ENCODE data around the gene RGR.

Gene RGR

DNA sequence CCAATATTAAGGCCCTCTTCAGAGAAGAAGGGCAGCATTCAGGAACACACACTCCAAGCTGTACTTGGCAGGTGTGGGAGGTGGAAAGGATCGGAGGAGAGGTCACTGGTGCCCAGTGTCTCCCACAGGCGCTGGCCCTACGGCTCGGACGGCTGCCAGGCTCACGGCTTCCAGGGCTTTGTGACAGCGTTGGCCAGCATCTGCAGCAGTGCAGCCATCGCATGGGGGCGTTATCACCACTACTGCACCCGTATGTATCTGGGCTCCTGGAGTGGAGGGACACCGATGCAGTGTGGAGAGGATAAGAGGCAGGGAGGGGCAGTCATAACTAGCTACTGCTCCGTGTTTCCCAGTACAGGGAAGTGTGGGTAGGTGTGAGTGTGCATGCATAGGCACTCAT lies 3.9 kb downstream of the RGR start:
- no peak for TF ChIP-seq JUND (IDR thresholded peaks at IDR 0.05; ENCODE audit: low read depth)
- DNase-seq (ENCODE audit: low read depth in 1 of 2, low spot score in 1 of 2) = no peak
- in situ Hi-C loops (cut with HindIII; ENCODE audit: low pct_unique_long_range_greater_than_20kb, low sequenced_read_pairs) = no loop called here

DNA sequence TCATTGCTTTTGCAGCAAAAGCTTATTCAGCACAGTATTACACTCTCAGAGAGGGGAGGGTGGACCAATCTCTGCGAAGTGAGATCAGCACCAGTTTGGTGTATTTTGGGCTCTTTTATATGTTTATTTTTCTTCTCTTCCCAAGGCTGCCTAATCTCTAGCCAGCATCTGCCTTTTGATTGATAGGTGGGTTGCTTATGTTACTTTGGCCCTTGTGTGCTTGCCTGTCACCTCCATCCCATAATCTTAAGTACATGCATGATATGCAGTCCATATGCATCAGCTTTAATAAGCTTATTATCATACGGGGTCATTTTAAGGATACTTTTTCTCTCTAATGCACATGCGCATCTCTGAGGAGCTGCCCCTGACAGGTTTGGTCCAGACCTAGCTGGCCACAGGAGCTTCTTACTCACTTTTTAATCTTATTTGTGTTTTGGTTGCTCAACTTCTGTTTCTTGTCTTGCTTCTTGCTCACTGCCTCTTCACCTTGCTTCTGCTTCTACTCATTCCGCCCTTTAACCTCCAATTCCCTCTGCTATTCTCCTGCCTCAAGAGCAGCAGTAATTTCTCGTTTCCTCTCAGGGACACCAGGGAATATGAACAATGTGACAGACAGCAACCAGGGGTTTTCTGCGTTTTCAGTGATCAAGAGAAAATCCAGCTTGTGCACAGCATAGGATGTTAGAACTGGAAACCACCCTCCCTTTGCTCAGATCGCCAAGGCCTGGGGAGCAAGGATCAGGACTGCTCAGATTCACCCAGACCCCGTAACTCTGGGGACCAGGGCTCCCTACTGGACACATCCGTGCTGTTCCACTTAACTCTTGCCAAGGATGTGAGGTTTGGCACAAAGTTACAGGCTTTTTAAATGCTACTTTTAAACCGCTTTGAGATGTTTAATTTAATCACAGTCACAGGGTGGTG lies 10.0 kb downstream of the RGR start:
- no peak for TF ChIP-seq JUND (IDR thresholded peaks at IDR 0.05; ENCODE audit: low read depth)
- no peak for DNase-seq (ENCODE audit: low read depth in 1 of 2, low spot score in 1 of 2)
- in situ Hi-C loops (cut with HindIII; ENCODE audit: low pct_unique_long_range_greater_than_20kb, low sequenced_read_pairs) = no loop called here

DNA sequence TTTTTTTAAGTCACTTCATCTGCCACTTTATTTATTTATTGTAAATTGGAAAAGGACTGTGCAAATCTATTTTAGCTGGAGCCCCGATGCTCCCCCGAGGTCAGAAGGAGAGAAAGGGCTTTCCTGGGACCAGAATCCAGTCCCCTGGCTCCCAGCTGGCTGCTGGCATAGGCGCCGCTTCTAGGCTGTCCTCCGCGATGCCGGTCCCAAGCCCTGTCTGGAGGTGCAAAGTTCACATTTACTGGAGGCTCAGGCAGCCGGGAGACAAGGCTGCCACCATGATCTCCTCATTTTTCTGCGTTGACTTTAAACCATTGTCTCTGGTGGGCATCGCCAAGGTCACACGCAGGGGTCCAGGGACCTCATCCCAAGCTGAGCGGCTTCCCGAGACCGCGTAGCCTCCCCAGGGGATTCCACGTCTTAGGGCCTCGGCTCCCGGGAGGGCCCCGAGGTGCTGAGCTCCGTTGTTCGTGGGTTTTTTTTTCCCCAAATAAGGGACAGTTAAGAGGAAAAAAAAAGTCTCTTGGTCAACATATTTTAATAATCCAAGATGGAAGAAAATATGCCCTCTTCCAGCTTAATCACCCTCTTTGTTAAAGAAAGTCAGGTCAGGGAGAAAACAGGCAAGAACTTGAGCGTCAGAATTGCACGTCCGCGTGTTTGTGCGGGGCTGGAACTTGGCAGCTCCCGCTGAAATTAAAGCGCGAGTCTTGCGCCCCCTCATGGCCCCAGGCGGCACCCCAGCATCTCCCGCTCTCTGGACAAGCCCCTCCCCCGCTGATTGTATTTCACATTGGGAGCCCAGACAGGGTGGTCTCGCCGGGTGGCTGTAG lies 11.9 kb downstream of the RGR start:
- DNase-seq (ENCODE audit: low read depth in 1 of 2, low spot score in 1 of 2) = peak in 1 of 2 experiments; percentile 20
- in situ Hi-C loops (cut with HindIII; ENCODE audit: low pct_unique_long_range_greater_than_20kb, low sequenced_read_pairs) = no loop called here
- no peak for TF ChIP-seq JUND (IDR thresholded peaks at IDR 0.05; ENCODE audit: low read depth)

DNA sequence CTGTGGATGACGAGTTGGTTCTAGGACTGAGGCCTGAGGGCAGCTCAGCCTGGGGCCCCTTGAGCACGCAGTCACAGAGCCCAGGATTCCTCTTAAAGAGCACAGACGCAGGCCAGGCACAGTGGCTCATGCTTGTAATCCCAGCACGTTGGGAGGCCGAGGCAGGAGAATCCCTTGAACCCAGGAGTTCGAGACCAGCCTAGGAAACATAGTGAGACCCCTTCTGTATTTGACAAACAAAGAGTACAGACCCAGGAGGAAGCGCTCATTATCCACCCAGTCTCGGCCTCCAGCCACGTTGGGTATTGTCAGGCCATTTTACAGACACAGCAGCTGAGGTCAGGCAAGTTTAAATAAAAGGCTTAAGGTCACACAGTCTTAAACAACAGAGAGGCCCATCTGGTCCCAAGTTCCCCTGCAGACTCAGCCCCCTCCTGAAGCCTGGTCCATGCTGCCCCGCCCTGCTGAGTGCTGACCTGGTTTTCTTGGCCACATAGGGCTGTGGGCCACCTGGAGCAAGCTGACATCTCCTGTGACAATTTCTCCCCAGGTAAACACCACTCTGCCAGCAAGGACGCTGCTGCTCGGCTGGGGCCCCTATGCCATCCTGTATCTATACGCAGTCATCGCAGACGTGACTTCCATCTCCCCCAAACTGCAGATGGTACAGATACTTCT lies 12.6 kb downstream of the RGR start:
- TF ChIP-seq JUND (IDR thresholded peaks at IDR 0.05; ENCODE audit: low read depth) = no peak
- in situ Hi-C loops (cut with HindIII; ENCODE audit: low pct_unique_long_range_greater_than_20kb, low sequenced_read_pairs) = no loop called here
- DNase-seq (ENCODE audit: low read depth in 1 of 2, low spot score in 1 of 2) = no peak

DNA sequence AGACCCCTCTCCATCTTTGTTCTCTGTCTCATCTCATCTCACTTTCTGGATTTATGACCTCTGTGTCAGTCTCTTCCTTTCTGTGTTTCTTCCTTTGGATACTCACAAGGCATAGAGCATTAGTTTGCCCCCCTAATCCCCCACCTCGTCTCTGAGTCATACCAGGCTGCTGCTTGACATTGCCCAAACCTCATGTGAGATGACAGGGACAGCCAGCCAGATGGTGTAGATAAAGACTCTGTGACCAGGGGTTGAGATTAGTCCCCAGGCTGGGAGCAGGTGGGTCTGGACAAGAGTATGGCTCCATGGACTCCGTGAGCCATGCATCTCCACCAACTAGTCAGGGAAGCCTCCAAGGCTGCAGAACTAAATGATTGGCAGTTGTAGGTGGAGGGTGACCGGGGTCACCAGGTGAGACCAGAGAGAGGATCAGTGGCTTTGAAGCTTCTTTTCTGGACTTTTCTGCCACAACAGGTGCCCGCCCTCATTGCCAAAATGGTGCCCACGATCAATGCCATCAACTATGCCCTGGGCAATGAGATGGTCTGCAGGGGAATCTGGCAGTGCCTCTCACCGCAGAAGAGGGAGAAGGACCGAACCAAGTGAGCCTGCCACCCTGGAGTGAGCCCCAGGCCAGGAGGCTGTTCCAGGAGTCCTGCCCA lies 13.3 kb downstream of the RGR start:
- in situ Hi-C loops (cut with HindIII; ENCODE audit: low pct_unique_long_range_greater_than_20kb, low sequenced_read_pairs) = no loop called here
- no peak for TF ChIP-seq JUND (IDR thresholded peaks at IDR 0.05; ENCODE audit: low read depth)
- no peak for DNase-seq (ENCODE audit: low read depth in 1 of 2, low spot score in 1 of 2)

DNA sequence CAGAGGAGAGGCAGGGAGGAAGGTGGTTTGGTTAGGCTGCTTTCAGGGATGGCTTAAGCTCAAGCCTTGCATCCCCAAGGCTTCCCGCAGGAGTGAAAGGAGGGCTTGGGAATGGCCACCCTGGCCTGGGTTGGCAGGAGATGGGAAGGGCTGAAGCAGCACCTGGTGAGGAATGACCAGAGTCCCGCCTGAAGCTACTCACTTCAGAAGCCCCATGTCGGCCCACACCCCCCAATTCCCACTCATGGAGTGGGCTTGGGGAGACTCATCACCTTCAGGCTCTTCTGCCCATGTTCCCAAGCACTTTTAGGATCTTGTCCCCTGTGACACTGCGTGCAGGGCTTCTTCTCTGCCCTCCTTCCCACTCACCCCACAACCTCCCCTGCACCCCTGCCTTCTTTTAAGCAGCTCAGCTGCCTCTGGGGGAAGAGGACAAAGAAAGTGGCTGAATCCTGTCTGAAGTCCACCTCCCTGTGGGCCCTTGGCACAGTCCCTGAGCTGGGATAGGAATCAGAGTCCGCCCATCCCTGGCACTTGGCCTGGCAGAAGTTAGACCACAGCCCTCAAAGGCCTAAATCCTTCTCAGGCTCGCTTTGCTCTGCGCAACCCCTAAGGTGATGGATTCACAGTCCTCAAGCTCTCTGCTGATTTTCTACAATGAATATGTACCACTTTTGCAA lies 16.5 kb downstream of the RGR start:
- in situ Hi-C loops (cut with HindIII; ENCODE audit: low pct_unique_long_range_greater_than_20kb, low sequenced_read_pairs) = no loop called here
- no peak for TF ChIP-seq JUND (IDR thresholded peaks at IDR 0.05; ENCODE audit: low read depth)
- no peak for DNase-seq (ENCODE audit: low read depth in 1 of 2, low spot score in 1 of 2)

DNA sequence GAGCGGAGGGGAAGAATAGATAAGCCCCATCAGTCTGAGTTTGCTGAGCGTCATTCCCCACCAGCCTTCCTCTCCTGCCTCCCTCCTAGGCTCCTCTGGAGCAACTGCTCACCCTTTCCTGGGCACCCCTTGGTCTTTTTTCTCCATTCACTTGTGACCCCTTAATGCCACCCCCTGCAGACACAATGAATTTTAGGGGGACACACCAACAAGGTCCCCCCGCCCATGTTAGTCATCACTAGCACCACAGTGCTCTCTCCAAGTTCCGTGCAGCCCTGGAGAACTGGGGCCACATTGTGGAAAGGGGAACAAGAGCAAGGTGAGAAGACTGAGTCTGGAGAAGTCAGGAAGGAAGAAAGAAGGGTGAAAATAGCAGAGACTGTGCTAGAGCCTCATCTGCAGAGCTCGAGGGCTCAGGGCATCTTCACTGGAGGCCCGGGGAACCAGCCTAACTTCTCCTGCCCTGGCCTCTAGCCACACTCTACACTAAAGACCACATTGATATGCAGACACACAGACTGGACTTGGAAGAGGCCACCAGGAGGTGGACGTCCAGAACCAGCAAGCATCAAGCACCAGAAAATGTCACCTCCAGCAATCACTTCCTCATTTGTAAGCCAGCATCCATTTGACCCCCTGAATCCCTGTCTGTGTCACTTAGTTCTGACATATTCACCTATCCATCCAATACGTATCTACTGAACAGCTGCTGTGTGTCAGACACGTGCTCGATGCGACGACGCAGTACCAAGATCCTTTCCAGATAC lies 17.5 kb downstream of the RGR start:
- TF ChIP-seq JUND (IDR thresholded peaks at IDR 0.05; ENCODE audit: low read depth) = no peak
- DNase-seq (ENCODE audit: low read depth in 1 of 2, low spot score in 1 of 2) = no peak
- in situ Hi-C loops (cut with HindIII; ENCODE audit: low pct_unique_long_range_greater_than_20kb, low sequenced_read_pairs) = no loop called here

DNA sequence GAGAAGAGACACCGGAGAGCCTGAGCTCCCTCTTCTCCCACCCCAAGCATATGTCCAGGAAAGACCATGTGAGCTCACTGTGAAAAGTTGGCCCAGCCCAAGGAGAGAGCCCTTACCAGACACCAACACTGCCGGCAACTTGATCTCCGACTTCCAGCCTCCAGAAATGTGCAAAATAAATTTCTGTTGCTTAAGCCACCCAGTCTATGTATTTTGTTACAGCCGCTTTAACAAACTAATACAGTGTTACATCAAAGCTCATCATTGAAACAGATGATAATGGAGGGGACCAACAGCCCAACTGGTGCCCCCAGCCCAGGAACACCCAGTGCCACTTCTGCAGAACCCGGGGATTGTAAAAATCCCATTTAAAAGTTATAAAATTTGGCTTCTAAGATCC lies 18.9 kb downstream of the RGR start:
- in situ Hi-C loops (cut with HindIII; ENCODE audit: low pct_unique_long_range_greater_than_20kb, low sequenced_read_pairs) = no loop called here
- DNase-seq (ENCODE audit: low read depth in 1 of 2, low spot score in 1 of 2) = no peak
- TF ChIP-seq JUND (IDR thresholded peaks at IDR 0.05; ENCODE audit: low read depth) = no peak

DNA sequence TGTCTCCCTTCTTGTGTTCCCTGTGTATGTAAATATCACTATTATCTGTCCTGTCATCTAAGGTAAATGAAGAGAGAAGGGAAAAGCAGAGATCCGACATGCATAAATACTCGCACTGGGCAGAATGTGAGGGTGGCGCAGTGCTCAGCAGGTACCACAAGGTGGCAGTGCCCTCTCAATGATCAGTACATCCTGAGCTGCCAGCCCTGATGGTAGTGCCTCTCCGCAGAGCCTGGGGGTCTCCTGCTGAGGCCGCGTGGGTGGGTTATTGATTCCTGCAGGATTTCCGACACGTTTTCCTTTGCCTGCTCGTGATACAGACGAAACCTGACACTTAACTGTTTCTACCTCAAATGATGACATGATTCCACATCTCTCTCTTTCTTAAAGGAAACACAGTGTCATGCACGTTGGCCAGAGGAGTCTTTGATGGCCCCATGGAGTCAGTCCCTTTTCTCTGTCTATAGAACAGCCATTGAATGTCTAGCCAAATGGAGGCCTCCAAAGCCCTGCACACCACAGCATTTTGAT lies 19.8 kb downstream of the RGR start:
- no peak for TF ChIP-seq JUND (IDR thresholded peaks at IDR 0.05; ENCODE audit: low read depth)
- peak; percentile 58 to 66 for DNase-seq (ENCODE audit: low read depth in 1 of 2, low spot score in 1 of 2)
- in situ Hi-C loops (cut with HindIII; ENCODE audit: low pct_unique_long_range_greater_than_20kb, low sequenced_read_pairs) = no loop called here

DNA sequence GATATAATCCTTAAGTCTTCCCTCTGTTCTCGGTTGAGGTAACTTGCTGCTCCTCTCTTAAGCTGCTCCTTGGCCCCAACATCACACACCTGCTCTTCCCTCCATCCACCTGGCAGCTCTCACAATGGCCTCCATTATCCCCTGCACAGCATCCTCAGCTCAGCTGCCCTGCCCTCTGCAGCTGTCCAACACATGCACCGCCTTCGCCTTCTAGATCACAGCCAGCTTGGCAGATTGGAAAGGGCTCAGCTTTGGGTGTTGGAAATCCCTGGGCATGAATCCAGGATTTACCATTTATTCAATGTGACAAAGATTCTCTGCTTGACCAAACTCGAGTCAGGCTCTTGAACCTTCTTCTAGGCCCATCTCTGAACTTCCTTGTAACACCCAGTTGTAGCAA lies 20.6 kb downstream of the RGR start:
- in situ Hi-C loops (cut with HindIII; ENCODE audit: low pct_unique_long_range_greater_than_20kb, low sequenced_read_pairs) = no loop called here
- TF ChIP-seq JUND (IDR thresholded peaks at IDR 0.05; ENCODE audit: low read depth) = no peak
- no peak for DNase-seq (ENCODE audit: low read depth in 1 of 2, low spot score in 1 of 2)

Data from T47D (cell line).